A673 (cell line): ENCODE data around the gene PAN2.

Experiments
- CTCF ChIP-seq: fragments of 300-800, 200-600 bp; sonication (generic); conservative IDR thresholded peaks from 2 replicates; pipeline ENCODE4 v1.5.1; 2017; ENCODE audit warnings: low read depth, mild to moderate bottlenecking, antibody characterized with exemption, low read length, moderate library complexity, mixed read lengths
- EZH2 ChIP-seq: fragments of 200-600 bp; sonication (generic); IDR thresholded peaks from 2 replicates; pipeline ENCODE4 v1.6.1; 2017; ENCODE audit warnings: borderline replicate concordance, low read depth, mild to moderate bottlenecking, mixed read lengths, antibody characterized with exemption, low read length; ENCODE audit not compliant: poor library complexity, severe bottlenecking

GRCh38 chr12:56336361-56337167 lies 2.8 kb upstream of the PAN2 start:
- TF ChIP-seq CTCF (no peak), EZH2 (no peak)
